Osteoblast (primary cell): ENCODE measurements around the gene S100A13. TPM values are rescaled to one million over a fixed set of nuclear protein-coding genes. Genes with fewer than 3 reads are reported as not detected.
"Not testable (repeated sequence)": the region's sequence is repeated elsewhere in the genome, so short reads cannot be mapped to it uniquely, and the experiment has no call there.

Experiments used
- DNase-seq: peaks from one replicate; pipeline ENCODE4 v3.0.0; 2011; ENCODE audit warnings: low spot score, mixed read lengths; ENCODE audit not compliant: insufficient read length; ENCODE audit errors: missing footprints
- H2AFZ ChIP-seq: 2 replicates; pipeline ENCODE4 v1.6.0; 2011; ENCODE audit warnings: mild to moderate bottlenecking, low read length
- H3K27ac ChIP-seq: 2 replicates; pipeline ENCODE4 v1.5.1; 2011; ENCODE audit warnings: mild to moderate bottlenecking, low read depth, low read length, moderate library complexity
- H3K27me3 ChIP-seq: 2 replicates; pipeline ENCODE4 v1.6.0; 2012; ENCODE audit warnings: mild to moderate bottlenecking, control low read depth, inconsistent platforms, low read length, moderate library complexity; ENCODE audit not compliant: insufficient read depth
- H3K36me3 ChIP-seq: 2 replicates; pipeline ENCODE4 v1.5.1; 2011; ENCODE audit warnings: mild to moderate bottlenecking, low read length, control low read depth, moderate library complexity; ENCODE audit not compliant: insufficient read depth
- H3K4me1 ChIP-seq: 2 replicates; pipeline ENCODE4 v1.5.1; 2011; ENCODE audit warnings: mild to moderate bottlenecking, low read length, control low read depth, moderate library complexity; ENCODE audit not compliant: insufficient read depth
- H3K4me2 ChIP-seq: 2 replicates; pipeline ENCODE4 v1.6.0; 2011; ENCODE audit warnings: mild to moderate bottlenecking, low read length; ENCODE audit not compliant: insufficient read depth
- H3K4me3 ChIP-seq: fragments of 200-600 bp; sonication (generic); 3 replicates; pipeline ENCODE4 v1.5.1; 2012; ENCODE audit warnings: mild to moderate bottlenecking, low read length, inconsistent platforms; ENCODE audit not compliant: insufficient read depth
- H3K79me2 ChIP-seq: 2 replicates; pipeline ENCODE4 v1.6.0; 2012; ENCODE audit warnings: mild to moderate bottlenecking, low read length, control low read depth, inconsistent platforms; ENCODE audit not compliant: insufficient read depth
- H3K9me3 ChIP-seq: 2 replicates; pipeline ENCODE4 v1.5.1; 2011; ENCODE audit warnings: low read depth, low read length, control low read depth
- H4K20me1 ChIP-seq: 2 replicates; pipeline ENCODE4 v1.6.0; 2012; ENCODE audit warnings: mild to moderate bottlenecking, low read length, control low read depth; ENCODE audit not compliant: insufficient read depth
- total RNA-seq: library from RNA; depleted of rRNA; stranded (reverse); fragments of >200 nt; gene quantifications from 2 replicates; pipeline ENCODE4 v1.2.3, GENCODE V29; 2012
- TF ChIP-seq, protein P1 (sequence below): IDR thresholded peaks from 2 replicates; pipeline ENCODE4 v1.5.1; 2011; ENCODE audit warnings: mild to moderate bottlenecking, low read depth, low read length, moderate library complexity; ENCODE audit errors: extremely low read depth

Gene S100A13
- total RNA-seq, 1 donor: 121 TPM

DNA sequence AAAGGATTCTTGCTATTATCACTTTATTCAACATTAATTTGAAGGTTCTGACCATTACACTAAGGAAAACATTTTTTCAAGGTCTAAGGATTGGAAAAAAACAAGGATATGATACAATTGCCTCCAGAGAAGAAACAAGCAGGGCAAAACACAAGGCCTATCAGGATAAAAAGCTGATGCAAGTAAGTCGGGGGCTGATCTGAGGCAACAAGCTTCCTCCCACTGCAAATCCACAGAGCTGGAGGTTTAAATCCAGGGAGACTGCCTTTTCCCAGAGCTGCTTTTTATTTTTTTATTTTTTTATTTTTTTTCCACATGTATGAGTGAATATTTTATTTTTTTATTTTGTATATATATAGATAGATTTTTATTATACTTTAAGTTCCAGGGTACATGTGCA is 42.3 kb downstream of the S100A13 start:
- peaks cover 9% of the 10 kb centered on the region for H3K4me1 ChIP-seq
- no peak overlapping the region for H3K4me2 ChIP-seq
- no peaks in the 10 kb centered on the region for H4K20me1 ChIP-seq
- TF ChIP-seq, protein P1, sequence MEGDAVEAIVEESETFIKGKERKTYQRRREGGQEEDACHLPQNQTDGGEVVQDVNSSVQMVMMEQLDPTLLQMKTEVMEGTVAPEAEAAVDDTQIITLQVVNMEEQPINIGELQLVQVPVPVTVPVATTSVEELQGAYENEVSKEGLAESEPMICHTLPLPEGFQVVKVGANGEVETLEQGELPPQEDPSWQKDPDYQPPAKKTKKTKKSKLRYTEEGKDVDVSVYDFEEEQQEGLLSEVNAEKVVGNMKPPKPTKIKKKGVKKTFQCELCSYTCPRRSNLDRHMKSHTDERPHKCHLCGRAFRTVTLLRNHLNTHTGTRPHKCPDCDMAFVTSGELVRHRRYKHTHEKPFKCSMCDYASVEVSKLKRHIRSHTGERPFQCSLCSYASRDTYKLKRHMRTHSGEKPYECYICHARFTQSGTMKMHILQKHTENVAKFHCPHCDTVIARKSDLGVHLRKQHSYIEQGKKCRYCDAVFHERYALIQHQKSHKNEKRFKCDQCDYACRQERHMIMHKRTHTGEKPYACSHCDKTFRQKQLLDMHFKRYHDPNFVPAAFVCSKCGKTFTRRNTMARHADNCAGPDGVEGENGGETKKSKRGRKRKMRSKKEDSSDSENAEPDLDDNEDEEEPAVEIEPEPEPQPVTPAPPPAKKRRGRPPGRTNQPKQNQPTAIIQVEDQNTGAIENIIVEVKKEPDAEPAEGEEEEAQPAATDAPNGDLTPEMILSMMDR: no peak
- no peak overlapping the region for H3K27ac ChIP-seq
- H3K36me3 ChIP-seq: no peaks in the 10 kb centered on the region
- no peaks in the 10 kb centered on the region for H3K27me3 ChIP-seq
- H3K9me3 ChIP-seq: no peaks in the 10 kb centered on the region
- H3K4me3 ChIP-seq: no peak overlapping the region
- no peaks in the 10 kb centered on the region for H3K79me2 ChIP-seq
- DNase-seq: no peak
- H2AFZ ChIP-seq: no peak overlapping the region

DNA sequence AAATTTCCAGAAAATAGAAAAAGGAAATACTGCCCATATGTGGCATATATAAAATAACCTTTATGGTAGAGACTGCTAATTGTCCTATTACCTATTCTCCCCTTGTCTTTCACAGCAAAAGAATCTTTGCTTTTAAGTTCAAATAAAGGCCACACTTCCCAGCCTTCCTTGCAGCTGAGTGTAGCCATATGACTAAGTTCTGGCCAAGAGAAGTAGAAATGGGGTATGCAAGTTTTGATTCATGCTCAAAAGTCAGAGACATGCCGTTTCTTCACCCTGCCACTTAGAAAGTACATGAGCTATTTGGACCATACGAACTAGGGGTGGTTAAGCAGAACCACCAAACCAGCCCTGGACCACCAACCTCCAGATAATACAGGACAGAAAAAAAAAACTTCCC is 43.3 kb downstream of the S100A13 start:
- no peaks in the 10 kb centered on the region for H3K36me3 ChIP-seq
- H3K4me1 ChIP-seq: peaks cover 10% of the 10 kb centered on the region
- peak overlapping the region; percentile 41 for H2AFZ ChIP-seq
- TF ChIP-seq, protein P1: no peak
- no peaks in the 10 kb centered on the region for H3K9me3 ChIP-seq
- H4K20me1 ChIP-seq: no peaks in the 10 kb centered on the region
- no peaks in the 10 kb centered on the region for H3K27me3 ChIP-seq
- no peak overlapping the region for H3K4me3 ChIP-seq
- H3K4me2 ChIP-seq: no peak overlapping the region
- peak; percentile 74 for DNase-seq
- H3K79me2 ChIP-seq: no peaks in the 10 kb centered on the region
- no peak overlapping the region for H3K27ac ChIP-seq

DNA sequence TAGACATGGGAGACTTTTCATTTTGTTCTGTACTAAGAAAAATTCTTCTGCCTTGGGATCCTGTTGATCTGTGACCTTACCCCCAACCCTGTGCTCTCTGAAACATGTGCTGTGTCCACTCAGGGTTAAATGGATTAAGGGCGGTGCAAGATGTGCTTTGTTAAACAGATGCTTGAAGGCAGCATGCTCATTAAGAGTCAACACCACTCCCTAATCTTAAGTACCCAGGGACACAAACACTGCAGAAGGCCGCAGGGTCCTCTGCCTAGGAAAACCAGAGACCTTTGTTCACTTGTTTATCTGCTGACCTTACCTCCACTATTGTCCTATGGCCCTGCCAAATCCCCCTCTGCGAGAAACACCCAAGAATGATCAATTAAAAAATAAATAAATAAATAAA is 43.8 kb downstream of the S100A13 start:
- H4K20me1 ChIP-seq, H3K27ac ChIP-seq, H3K36me3 ChIP-seq, H3K79me2 ChIP-seq, H3K9me3 ChIP-seq, H3K27me3 ChIP-seq, DNase-seq, H3K4me3 ChIP-seq, H2AFZ ChIP-seq, H3K4me2 ChIP-seq: not testable (repeated sequence)
- H3K4me1 ChIP-seq: peaks cover 14% of the 10 kb centered on the region

DNA sequence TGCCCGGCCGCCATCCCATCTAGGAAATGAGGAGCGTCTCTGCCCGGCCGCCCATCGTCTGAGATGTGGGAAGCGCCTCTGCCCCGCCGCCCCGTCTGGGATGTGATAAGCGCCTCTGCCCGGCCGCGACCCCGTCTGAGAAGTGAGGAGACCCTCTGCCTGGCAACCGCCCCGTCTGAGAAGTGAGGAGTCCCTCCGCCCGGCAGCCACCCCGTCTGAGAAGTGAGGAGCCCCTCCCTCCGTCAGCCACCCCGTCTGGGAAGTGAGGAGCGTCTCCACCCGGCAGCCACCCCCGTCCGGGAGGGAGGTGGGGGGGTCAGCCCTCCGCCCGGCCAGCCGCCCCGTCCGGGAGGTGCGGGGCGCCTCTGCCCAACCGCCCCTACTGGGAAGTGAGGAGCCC is 44.5 kb downstream of the S100A13 start:
- H3K27ac ChIP-seq, H3K36me3 ChIP-seq, H3K79me2 ChIP-seq, H3K4me3 ChIP-seq, H4K20me1 ChIP-seq, H3K4me2 ChIP-seq, H3K27me3 ChIP-seq, DNase-seq, H2AFZ ChIP-seq, H3K9me3 ChIP-seq: not testable (repeated sequence)
- H3K4me1 ChIP-seq: peaks cover 21% of the 10 kb centered on the region

DNA sequence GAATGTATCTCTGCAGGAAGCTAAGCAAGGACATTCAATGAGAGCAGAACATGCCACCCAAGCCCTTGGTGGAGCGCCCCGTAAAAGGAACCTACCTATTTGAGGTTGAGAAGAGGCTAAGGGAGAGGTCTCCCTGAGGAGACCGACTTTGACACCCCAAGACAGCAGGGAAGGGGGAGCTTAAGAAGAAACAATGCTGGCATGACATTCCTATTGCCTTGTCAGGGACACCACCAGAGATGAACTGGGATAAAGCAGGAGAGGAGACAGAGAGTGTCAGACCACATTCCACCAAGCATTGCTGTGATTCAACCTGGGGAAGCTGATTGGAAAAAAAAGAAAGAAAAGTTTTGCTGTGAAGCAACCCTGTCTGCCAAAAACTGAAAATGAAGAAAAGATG is 48.4 kb downstream of the S100A13 start:
- no peak overlapping the region for H3K27ac ChIP-seq

More for the DNA sequence above, 48.4 kb downstream of the S100A13 start:
- no peak overlapping the region for H2AFZ ChIP-seq
- DNase-seq: peak; percentile 52
- no peaks in the 10 kb centered on the region for H4K20me1 ChIP-seq
- no peaks in the 10 kb centered on the region for H3K36me3 ChIP-seq
- no peak overlapping the region for H3K4me3 ChIP-seq
- H3K9me3 ChIP-seq: no peaks in the 10 kb centered on the region
- TF ChIP-seq, protein P1: no peak
- H3K27me3 ChIP-seq: no peaks in the 10 kb centered on the region
- H3K4me2 ChIP-seq: no peak overlapping the region
- peaks cover 17% of the 10 kb centered on the region for H3K4me1 ChIP-seq
- no peaks in the 10 kb centered on the region for H3K79me2 ChIP-seq
